Activated naive CD4-positive, alpha-beta T cell treated with Interleukin-2 at 50 U/mL for 16 hours (primary cell): ENCODE data around the gene SCYL1.
A peak's percentile ranks its signal among the peaks of the same experiment; 100 is the strongest.
"Not testable (repeated sequence)": the region's sequence is repeated elsewhere in the genome, so short reads cannot be mapped to it uniquely, and the experiment has no call there.

Source experiments
- DNase-seq: peaks from one replicate; pipeline ENCODE4 v3.0.0-alpha.2; 2020

Gene SCYL1

DNA sequence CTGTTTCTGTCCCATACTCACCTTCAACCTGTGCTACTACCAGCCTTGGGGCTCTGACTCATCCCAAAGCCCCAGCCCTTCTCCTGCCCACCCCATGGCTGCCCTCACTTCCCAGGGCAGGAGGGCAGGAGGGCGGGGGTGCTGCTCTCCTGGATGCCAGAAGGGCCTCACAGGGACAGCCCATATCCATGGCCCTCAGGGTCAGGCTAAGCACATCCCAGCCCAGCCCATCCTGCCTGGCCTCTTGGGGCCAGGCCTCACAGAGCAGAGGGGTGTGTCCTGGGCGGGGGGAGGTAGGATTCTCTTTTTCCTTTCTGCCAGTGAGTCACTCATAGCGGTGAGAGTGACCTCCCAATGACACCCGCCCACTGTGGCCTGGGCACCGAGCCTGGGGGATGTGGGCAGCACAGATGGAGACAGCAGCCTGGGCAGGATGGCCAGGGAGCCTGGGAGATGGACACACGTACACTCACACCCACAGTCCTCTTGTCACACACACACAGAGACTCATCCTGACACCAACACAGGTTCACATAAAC, 30.9 kb downstream of the SCYL1 start:
- peak; percentile 41 for DNase-seq

- DNase-seq: no peak
Measured at GRCh38 chr11:65556470-65557279, 31.8 kb downstream of the SCYL1 start.

DNA sequence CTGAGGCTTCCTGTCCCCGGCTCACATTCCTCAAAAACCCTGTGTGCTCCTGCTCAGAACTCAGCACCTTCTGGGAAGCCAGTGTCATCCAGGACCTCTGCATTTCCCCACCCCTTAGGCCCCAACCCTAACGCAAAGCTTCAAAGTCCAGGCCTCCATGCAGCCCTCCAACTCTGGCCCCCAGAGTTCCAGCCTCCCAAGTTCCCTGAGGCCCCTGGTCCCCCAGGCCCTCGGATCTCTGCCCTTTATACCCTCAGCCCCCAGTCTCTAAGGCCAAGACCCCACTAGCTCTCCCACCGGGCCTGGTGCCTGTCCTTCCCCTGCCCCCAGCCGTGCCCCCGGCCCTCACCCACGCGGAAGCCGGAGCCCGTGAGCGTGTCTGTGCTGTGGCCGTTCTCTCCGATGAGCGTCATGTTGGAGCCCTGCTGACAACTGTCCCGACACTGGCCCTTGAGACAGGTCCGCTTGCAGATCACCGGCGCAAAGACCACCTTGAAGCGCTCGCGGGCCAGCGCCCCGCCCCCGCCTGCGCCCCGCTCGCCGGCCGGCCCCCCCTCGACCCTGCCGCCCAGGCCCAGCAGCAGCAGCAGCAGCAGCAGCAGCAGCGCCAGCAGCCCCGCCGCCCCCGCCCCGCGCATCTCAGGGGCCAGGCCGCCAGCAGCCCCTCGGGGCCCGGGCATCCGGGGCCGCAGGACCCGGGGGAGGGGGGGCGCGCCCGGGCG, 32.6 kb downstream of the SCYL1 start:
- peak; percentile 33 for DNase-seq

DNA sequence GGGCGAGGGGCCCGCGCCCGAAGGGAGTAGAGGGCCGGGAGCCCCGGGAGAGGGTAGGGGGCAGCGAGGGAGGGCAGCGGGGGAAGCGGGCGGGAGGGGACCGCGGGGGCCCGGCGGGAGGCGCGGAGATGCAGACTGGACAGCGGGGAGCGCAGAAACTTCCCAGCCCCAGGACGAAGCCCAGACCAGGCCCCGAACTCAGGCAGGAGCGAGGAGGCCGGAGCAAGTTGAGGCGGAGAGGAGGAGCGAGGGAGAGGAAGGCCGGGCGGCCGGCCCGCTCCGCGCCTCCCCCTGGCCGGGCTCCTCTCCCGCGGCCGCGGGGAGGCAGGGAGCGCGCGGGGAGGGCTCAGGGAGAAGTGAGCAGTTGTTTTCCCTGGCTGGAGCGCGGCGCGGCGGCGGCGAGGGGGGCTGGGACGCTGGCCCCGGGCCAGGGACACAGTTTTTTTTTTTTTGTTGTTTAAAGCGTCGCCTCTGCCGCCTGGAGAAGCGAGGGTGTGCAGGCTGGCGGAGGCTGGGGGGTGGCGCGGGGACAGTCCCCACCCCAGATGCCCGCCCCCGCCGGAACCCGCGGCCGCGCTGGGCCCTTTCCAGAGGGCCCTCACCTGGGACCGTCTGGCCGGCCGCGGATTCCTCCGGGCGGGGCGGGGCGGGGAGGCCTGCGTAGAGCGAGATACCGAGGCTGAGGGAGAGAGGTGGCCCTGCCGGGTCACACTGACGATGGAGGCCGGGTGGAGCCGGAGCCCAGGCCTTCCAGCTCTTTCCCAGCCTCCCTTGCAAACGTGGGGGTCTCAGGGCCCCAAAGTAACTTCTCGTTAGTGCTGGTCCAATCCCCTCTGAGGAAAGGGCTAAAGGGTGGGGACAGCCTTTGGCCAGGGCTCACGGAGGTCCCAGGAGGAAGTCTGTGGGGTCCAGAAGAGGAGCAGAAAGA, 33.4 kb downstream of the SCYL1 start, which contains the start of gene LTBP3:
Gene LTBP3 (minus strand): TSS at position 358 of the 928 bp plus-strand sequence. CDS start 400 bp downstream, outside the sequence.
- peak; percentile 45 for DNase-seq

- DNase-seq: no peak
Measured at GRCh38 chr11:65558930-65559509, 34.1 kb downstream of the SCYL1 start.

DNA sequence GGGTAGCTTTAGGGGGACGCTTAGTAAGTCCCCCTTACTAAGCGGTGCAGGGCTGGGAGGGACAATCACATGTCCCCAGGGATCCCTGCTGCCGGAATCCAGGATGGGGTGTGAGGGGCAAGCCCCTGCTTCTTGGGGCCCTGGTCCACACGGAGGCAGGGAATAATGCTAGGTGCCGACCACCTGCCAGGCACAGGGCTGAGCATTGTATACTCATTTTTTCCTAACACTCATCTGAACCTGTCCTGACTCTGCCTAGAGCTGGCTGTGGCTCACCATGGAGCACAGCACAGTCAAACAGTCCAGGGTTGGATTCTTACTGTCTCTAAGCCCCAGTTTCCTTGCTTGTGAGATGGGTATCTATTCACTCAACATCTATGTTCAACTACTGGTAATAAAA, 34.7 kb downstream of the SCYL1 start:
- peak; percentile 36 for DNase-seq

DNA sequence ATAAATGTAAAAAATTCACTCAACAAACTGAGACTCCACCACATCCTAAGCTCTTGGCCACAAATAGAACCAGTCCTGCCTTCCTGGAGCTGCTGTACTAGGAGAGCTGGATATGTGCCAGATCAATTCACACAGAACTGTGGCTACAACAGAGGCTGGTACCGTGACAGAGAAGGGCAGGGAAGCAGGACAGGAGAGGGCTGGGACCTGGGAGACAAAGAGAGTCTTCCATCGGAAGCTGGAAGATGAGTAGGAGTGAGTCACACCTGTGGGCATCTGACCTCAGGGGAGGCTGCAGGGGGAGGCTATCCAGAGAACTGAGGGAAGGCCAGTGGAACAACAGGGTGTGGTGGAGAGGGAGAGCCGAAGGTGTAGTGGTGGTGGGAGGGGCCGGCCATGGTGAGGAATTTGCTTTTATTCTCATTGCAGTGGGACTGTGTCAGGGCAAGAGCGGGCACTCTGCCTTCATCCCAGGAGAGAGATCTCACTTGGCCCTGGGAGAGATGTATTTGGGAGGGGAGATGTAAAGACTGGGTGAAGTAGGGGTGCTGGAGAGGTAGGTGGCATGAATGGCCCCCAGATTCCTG, 35.2 kb downstream of the SCYL1 start:
- no peak for DNase-seq

GRCh38 chr11:65560555-65561418, 35.9 kb downstream of the SCYL1 start:
- DNase-seq: no peak

GRCh38 chr11:65562020-65562419, 37.1 kb downstream of the SCYL1 start:
- no peak for DNase-seq

DNA sequence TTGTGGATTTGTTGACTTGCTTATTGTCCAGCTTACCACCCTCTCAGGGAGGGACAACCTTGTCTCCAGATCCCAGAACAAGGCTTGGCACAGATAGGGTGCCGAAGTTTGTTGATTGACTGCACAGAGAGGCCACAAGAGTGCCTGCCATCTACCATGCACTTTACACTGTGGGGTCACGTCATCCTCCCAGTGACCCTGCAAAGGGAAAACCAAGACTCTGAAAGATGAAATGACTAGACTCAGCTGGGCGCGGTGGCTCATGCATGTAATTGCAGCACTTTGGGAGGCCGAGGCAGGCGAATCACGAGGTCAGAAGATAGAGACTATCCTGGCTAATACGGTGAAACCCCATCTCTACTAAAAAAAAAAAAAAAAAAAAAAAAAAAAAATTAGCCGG, 37.9 kb downstream of the SCYL1 start:
- no peak for DNase-seq

GRCh38 chr11:65563601-65564000, 38.7 kb downstream of the SCYL1 start:
- DNase-seq: no peak

GRCh38 chr11:65564879-65565559, 40.1 kb downstream of the SCYL1 start:
- DNase-seq: not testable (repeated sequence)

GRCh38 chr11:65565624-65566453, 41.0 kb downstream of the SCYL1 start:
- peak; percentile 35 for DNase-seq

DNA sequence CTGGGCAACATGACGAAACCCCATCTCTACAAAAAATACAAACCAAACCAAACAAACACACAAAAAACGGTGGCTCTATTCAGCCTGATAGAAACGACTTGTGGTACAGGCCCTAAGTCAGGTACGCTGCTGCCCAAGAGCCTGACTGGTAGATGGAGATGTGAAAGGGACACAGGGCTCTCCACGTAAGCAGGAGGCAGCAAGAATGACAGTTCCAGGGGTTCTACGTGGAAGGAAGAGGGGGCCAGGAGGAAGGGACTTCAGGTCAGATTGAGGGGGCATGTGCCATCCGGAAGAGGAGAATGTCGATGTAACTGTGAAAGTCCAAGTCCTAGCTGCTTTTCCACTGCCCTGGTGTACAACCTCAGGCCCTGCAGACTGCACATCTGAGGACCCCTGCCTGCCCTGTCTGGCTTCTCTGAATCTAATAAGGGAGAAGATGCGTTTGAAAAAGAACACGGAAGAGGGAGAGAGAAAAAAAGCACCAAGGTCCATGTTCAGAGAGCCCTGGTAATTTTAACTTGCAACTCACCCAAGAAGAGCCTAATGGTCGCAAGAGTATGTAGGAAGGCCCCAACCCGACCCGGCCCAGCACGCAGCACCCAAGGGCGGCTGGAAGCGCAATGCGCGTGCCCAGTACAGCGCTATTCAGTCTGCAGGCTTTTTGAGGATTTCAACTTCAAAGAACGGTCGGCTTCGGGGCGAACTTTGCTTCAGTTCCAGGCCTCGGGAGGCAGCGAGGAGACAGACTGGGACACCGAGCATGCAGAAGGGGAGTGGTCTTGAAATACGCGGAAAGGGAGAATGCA, 44.5 kb downstream of the SCYL1 start:
- no peak for DNase-seq

DNA sequence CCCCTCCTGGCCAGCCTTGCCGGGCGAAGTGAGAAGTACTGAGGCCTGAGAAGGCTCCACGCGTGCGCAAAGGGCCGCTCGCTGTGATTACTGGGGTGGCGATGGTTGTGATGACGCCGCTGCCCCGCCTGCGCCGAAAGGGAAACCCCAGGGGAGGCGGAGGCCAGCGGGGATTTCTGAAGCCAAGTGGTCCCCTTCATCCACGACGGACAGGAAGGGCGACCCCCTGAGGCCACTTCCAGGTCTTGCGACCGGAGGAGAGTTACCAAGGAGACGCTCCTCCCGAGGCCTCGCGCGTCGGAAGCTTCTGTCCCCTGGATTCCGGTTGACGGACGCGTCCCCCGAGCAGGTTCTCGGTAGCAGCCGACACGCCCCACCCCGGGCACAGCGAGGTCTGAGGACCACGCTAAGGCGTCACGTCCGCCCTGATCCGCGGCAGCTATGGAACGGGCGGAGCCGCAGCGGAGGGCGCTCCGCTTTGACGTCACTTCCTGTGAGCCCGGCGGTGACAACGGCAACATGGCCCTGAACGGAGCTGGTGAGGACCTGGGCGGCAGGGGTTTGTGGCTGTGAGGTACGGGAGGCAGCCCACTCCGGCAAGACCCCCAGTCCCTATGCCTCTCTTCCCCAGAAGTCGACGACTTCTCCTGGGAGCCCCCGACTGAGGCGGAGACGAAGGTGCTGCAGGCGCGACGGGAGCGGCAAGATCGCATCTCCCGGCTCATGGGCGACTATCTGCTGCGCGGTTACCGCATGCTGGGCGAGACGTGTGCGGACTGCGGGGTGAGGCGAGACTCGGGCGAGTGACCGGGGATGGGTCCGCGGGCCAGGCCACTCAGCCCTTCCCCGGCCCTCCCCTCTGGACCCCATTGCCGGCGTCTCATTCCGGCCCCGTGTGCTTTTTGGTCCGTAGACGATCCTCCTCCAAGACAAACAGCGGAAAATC, 45.4 kb downstream of the SCYL1 start, which contains the start of gene ZNRD2:
Gene ZNRD2 (plus strand): TSS at position 505 of the 946 bp plus-strand sequence. CDS start 15 bp downstream, at position 520.
- peak; percentile 99 for DNase-seq

DNA sequence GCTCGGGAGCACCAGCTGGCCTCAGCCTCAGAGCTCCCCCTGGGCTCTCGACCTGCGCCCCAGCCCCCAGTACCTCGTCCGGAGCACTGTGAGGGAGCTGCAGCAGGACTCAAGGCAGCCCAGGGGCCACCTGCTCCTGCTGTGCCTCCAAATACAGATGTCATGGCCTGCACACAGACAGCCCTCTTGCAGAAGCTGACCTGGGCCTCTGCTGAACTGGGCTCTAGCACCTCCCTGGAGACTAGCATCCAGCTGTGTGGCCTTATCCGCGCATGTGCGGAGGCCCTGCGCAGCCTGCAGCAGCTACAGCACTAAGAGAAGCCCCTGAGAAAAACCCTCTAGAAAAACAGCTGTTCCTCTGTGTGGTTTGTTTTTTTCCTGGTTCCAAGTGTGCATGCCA, 46.5 kb downstream of the SCYL1 start:
- no peak for DNase-seq

DNA sequence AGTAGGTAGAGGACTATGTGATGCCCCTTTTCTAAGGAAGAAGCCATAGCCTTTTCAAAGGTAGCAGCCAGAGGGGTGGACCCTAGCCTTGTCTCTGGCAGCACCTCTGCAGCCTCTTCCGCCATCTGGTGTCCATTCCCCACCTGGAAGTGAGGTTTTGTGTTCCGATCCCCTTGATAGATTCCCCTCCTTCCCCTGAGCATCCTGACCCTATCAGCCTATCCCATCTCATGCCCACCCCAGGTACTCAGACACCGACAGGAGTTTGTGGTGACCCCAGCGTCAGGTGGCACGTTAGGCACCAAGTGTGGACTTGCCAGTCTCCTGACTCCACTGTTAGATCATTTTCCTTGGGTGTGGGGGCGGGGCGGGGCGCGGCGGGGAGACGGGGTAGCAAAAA, 47.1 kb downstream of the SCYL1 start:
- no peak for DNase-seq
